ENCODE data around the gene TGFBR3L. TPM values are rescaled to one million over a fixed set of nuclear protein-coding genes. Genes with fewer than 3 reads are reported as not detected.

The TGFBR3L gene
- total RNA-seq, 4 donors from 2014 or later, result not detected

GRCh38 chr19:7941895-7942596 lies 27.4 kb downstream of the TGFBR3L start:
- Histone ChIP-seq H3K27me3 (no peaks in the 10 kb centered on the region), H3K4me1 (peaks cover 25 to 41% of the 10 kb centered on the region in 2 donors), H3K9me3 (no peaks in the 10 kb centered on the region), H3K27ac (peak overlapping the region in 1 of 3 donors; percentile 92), H3K36me3 (peaks cover 14 to 21% of the 10 kb centered on the region in 2 donors), H3K4me3 (replicated peaks in 1 of 3) (no peak overlapping the region)
- intact Hi-C loops (cut with DNase I), result no loop called here
- no peak for TF ChIP-seq POLR2A (IDR thresholded peaks at IDR 0.05)
- DNase-seq, result no peak
- WGBS, 2 donors, result 93 to 95% methylated on average over 19 of the region's 19 CpGs

GRCh38 chr19:7942981-7943443 lies 28.4 kb downstream of the TGFBR3L start:
- Histone ChIP-seq H3K4me3 (replicated peaks in 1 of 3) (peak overlapping the region; percentile 78 to 91 (median 90)), H3K4me1 (peaks cover 25 to 41% of the 10 kb centered on the region in 2 donors), H3K27me3 (no peaks in the 10 kb centered on the region), H3K9me3 (no peaks in the 10 kb centered on the region), H3K27ac (peak overlapping the region; percentile 92), H3K36me3 (peaks cover 9 to 11% of the 10 kb centered on the region in 2 donors)
- DNase-seq, result no peak
- 5 to 6% methylated on average over 31 to 33 of the region's 33 CpGs for WGBS, 2 donors
- no peak for TF ChIP-seq POLR2A (IDR thresholded peaks at IDR 0.05)
- TF ChIP-seq, protein P1, sequence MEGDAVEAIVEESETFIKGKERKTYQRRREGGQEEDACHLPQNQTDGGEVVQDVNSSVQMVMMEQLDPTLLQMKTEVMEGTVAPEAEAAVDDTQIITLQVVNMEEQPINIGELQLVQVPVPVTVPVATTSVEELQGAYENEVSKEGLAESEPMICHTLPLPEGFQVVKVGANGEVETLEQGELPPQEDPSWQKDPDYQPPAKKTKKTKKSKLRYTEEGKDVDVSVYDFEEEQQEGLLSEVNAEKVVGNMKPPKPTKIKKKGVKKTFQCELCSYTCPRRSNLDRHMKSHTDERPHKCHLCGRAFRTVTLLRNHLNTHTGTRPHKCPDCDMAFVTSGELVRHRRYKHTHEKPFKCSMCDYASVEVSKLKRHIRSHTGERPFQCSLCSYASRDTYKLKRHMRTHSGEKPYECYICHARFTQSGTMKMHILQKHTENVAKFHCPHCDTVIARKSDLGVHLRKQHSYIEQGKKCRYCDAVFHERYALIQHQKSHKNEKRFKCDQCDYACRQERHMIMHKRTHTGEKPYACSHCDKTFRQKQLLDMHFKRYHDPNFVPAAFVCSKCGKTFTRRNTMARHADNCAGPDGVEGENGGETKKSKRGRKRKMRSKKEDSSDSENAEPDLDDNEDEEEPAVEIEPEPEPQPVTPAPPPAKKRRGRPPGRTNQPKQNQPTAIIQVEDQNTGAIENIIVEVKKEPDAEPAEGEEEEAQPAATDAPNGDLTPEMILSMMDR (IDR thresholded peaks at IDR 0.05), result no peak
- intact Hi-C loops (cut with DNase I), result no loop called here

GRCh38 chr19:7943444-7944176 lies 29.0 kb downstream of the TGFBR3L start, which contains the start of gene TIMM44:
Gene TIMM44 (minus strand): TSS chr19:7943666. CDS start chr19:7943651, 15 bp downstream.
- Histone ChIP-seq H3K9me3 (no peaks in the 10 kb centered on the region), H3K4me3 (replicated peaks in 1 of 3) (peak within 1 kb of the TSS; percentile 78 to 91 (median 90)), H3K36me3 (peaks cover 9 to 11% of the 10 kb centered on the region in 2 donors), H3K27me3 (no peaks in the 10 kb centered on the region), H3K4me1 (peaks cover 24 to 39% of the 10 kb centered on the region in 2 donors), H3K27ac (peak within 1 kb of the TSS; percentile 92)
- intact Hi-C loops (cut with DNase I), result no loop called here
- 0 to 2% methylated on average over 4 to 37 of the region's 56 CpGs for WGBS, 2 donors
- TF ChIP-seq, protein P1 (IDR thresholded peaks at IDR 0.05), result no peak
- TF ChIP-seq POLR2A (IDR thresholded peaks at IDR 0.05), result peak; percentile 53 to 89
- DNase-seq, result peak; percentile 99 to 100

DNA sequence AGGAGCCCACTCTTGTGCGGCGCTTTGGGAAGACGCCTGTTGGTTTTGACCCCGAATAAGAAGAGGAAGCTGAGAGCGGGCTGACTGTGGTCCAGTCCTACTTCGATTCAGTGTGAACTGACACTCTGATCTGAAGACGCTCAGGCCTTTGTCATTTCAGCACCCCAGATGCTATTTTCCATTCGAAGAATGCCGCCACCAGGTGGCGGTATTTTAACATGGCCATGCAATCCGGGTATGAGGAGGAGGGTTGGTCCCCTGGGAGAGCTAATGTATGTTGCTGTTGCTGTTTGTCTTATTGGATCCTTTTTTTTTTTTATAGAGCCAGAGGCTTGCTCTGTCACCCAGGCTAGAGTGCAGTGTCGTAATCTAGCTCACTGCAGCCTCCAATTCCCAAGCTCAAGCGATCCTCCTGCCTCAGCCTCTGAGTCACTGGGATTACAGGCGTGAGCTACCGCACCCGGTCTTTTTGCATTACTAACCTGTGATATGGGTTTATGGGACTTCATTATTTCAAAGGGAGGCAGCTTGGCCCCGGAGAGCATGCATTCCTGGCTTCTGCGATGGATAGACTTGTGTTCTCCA lies 29.6 kb downstream of the TGFBR3L start:
- Histone ChIP-seq H3K4me3 (replicated peaks in 1 of 3) (peak overlapping the region in 1 of 3 donors; percentile 30), H3K4me1 (peaks cover 17 to 32% of the 10 kb centered on the region in 2 donors), H3K9me3 (no peaks in the 10 kb centered on the region), H3K27ac (peak overlapping the region in 2 of 3 donors; percentile 34 to 58), H3K27me3 (no peaks in the 10 kb centered on the region), H3K36me3 (peaks cover 9 to 11% of the 10 kb centered on the region in 2 donors)
- WGBS, 2 donors, result 28 to 30% methylated on average over 18 of the region's 18 CpGs
- no peak for TF ChIP-seq POLR2A (IDR thresholded peaks at IDR 0.05)
- TF ChIP-seq, protein P1 (IDR thresholded peaks at IDR 0.05), result peak; percentile 70 to 92 (median 78)
- DNase-seq, result peak; percentile 85 to 88
- intact Hi-C loops (cut with DNase I), result no loop called here

GRCh38 chr19:7947939-7948338 lies 33.3 kb downstream of the TGFBR3L start:
- DNase-seq, result no peak
- no peak for TF ChIP-seq POLR2A (IDR thresholded peaks at IDR 0.05)
- TF ChIP-seq, protein P1 (IDR thresholded peaks at IDR 0.05), result no peak
- intact Hi-C loops (cut with DNase I), result loop anchor here (5.0 kb wide), 2 partner anchors 54 to 304 kb away; no protein-coding TSS in a partner anchor
- Histone ChIP-seq H3K36me3 (no peaks in the 10 kb centered on the region), H3K9me3 (no peaks in the 10 kb centered on the region), H3K27me3 (no peaks in the 10 kb centered on the region), H3K4me1 (no peaks in the 10 kb centered on the region), H3K4me3 (replicated peaks in 1 of 3) (no peak overlapping the region), H3K27ac (no peak overlapping the region)
- 92 to 95% methylated on average over 4 of the region's 4 CpGs for WGBS, 2 donors
